ENCODE measurements around the gene ZNF282. TPM values are rescaled to one million over a fixed set of nuclear protein-coding genes. Genes with fewer than 3 reads are reported as not detected.

Gene ZNF282
- total and polyA plus RNA-seq, 9 of the 15 experiments (the other 6 are each of a cell fraction or from before 2014, with no cell fraction given), result 0.76 to 58.6 (median 17.4) TPM

DNA sequence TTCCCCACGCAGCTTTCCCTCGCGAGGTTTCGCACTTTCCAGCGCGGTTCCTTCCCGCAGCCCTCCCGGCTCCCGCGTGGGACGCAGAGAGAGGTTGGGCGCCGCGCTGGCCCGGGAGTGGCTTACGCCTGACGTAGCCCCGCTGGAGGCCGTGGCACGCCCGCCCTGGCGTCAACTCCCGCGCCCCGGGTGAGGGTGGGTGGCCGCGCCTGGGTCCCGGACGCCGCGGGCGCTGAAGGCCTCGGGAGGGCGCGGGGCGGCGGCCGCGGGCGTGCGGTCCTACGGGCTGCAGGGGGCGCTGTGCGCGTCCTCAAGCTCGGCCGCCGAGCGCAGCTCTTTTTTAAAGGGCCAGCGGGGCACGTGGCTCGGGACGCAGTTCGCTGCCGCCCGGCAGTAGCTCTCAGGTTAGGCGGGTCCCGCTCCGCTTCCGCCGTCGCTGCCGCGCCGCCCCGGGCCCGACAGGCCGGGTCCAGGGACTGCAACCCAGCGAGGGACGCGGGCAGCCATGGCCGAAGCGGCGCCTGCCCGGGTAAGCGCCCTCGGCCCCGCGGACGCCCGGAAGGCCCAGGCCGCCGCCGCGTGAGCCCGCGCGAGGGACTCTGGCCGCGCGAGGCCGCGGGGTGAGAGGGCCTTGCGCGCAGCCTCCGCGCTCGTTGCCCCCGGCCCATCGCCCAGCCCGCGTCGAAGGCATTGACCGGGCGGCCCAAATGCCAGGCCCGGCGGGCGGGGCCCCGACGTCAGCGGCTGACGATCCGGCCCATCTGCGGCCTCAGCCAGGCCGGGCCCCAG, 66.7 kb downstream of the ZNF282 start, which contains the start of gene ZNF783 (continued):
- TF ChIP-seq, protein P1, sequence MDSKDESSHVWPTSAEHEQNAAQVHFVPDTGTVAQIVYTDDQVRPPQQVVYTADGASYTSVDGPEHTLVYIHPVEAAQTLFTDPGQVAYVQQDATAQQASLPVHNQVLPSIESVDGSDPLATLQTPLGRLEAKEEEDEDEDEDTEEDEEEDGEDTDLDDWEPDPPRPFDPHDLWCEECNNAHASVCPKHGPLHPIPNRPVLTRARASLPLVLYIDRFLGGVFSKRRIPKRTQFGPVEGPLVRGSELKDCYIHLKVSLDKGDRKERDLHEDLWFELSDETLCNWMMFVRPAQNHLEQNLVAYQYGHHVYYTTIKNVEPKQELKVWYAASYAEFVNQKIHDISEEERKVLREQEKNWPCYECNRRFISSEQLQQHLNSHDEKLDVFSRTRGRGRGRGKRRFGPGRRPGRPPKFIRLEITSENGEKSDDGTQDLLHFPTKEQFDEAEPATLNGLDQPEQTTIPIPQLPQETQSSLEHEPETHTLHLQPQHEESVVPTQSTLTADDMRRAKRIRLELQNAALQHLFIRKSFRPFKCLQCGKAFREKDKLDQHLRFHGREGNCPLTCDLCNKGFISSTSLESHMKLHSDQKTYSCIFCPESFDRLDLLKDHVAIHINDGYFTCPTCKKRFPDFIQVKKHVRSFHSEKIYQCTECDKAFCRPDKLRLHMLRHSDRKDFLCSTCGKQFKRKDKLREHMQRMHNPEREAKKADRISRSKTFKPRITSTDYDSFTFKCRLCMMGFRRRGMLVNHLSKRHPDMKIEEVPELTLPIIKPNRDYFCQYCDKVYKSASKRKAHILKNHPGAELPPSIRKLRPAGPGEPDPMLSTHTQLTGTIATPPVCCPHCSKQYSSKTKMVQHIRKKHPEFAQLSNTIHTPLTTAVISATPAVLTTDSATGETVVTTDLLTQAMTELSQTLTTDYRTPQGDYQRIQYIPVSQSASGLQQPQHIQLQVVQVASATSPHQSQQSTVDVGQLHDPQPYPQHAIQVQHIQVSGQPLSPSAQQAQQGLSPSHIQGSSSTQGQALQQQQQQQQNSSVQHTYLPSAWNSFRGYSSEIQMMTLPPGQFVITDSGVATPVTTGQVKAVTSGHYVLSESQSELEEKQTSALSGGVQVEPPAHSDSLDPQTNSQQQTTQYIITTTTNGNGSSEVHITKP (IDR thresholded peaks at IDR 0.05; ENCODE audit: partially characterized antibody), result no peak
- TF ChIP-seq NFIX (CRISPR knock-in tag; IDR thresholded peaks at IDR 0.05; ENCODE audit: low read depth) (no peak), SP1 (CRISPR knock-in tag; IDR thresholded peaks at IDR 0.05) (no peak), CCNT2 (IDR thresholded peaks at IDR 0.05; ENCODE audit: borderline replicate concordance, extremely low read depth, insufficient read length, low read depth, low read length) (peak; percentile 14), CBFA2T2 (conservative IDR thresholded peaks at IDR 0.05) (no peak), PML (IDR thresholded peaks at IDR 0.05; ENCODE audit: low read length) (no peak), ZNF586 (CRISPR knock-in tag; conservative IDR thresholded peaks at IDR 0.05) (no peak), MYBL2 (IDR thresholded peaks at IDR 0.05; ENCODE audit: low read depth) (no peak), MYBL2 (CRISPR knock-in tag; IDR thresholded peaks at IDR 0.05; ENCODE audit: borderline replicate concordance) (no peak), PRMT5 (CRISPR knock-in tag; IDR thresholded peaks at IDR 0.05) (no peak), HDAC2 (IDR thresholded peaks at IDR 0.05) (no peak), DMBX1 (CRISPR knock-in tag; IDR thresholded peaks at IDR 0.05; ENCODE audit: borderline replicate concordance) (no peak), TAF9B (IDR thresholded peaks at IDR 0.05; ENCODE audit: partially characterized antibody) (no peak)
- TF ChIP-seq, protein P2, sequence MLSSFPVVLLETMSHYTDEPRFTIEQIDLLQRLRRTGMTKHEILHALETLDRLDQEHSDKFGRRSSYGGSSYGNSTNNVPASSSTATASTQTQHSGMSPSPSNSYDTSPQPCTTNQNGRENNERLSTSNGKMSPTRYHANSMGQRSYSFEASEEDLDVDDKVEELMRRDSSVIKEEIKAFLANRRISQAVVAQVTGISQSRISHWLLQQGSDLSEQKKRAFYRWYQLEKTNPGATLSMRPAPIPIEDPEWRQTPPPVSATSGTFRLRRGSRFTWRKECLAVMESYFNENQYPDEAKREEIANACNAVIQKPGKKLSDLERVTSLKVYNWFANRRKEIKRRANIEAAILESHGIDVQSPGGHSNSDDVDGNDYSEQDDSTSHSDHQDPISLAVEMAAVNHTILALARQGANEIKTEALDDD (IDR thresholded peaks at IDR 0.05), result no peak
- TF ChIP-seq, protein P3, sequence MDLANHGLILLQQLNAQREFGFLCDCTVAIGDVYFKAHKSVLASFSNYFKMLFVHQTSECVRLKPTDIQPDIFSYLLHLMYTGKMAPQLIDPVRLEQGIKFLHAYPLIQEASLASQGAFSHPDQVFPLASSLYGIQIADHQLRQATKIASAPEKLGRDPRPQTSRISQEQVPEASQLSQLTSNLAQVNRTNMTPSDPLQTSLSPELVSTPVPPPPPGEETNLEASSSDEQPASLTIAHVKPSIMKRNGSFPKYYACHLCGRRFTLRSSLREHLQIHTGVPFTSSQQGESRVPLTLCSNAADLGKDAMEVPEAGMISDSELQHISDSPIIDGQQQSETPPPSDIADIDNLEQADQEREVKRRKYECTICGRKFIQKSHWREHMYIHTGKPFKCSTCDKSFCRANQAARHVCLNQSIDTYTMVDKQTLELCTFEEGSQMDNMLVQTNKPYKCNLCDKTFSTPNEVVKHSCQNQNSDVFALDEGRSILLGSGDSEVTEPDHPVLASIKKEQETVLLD (IDR thresholded peaks at IDR 0.05), result no peak
- TF ChIP-seq, protein P4, sequence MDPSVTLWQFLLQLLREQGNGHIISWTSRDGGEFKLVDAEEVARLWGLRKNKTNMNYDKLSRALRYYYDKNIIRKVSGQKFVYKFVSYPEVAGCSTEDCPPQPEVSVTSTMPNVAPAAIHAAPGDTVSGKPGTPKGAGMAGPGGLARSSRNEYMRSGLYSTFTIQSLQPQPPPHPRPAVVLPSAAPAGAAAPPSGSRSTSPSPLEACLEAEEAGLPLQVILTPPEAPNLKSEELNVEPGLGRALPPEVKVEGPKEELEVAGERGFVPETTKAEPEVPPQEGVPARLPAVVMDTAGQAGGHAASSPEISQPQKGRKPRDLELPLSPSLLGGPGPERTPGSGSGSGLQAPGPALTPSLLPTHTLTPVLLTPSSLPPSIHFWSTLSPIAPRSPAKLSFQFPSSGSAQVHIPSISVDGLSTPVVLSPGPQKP (CRISPR knock-in tag; IDR thresholded peaks at IDR 0.05), result no peak; the same call in 1 of the 2 replicates
- TF ChIP-seq, protein P5, sequence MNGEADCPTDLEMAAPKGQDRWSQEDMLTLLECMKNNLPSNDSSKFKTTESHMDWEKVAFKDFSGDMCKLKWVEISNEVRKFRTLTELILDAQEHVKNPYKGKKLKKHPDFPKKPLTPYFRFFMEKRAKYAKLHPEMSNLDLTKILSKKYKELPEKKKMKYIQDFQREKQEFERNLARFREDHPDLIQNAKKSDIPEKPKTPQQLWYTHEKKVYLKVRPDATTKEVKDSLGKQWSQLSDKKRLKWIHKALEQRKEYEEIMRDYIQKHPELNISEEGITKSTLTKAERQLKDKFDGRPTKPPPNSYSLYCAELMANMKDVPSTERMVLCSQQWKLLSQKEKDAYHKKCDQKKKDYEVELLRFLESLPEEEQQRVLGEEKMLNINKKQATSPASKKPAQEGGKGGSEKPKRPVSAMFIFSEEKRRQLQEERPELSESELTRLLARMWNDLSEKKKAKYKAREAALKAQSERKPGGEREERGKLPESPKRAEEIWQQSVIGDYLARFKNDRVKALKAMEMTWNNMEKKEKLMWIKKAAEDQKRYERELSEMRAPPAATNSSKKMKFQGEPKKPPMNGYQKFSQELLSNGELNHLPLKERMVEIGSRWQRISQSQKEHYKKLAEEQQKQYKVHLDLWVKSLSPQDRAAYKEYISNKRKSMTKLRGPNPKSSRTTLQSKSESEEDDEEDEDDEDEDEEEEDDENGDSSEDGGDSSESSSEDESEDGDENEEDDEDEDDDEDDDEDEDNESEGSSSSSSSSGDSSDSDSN (IDR thresholded peaks at IDR 0.05; ENCODE audit: borderline replicate concordance in 1 of 2, low read depth in 2 of 2, low read length in 2 of 2), result 0 out of 4 replicates have a peak, but pooled peaks have one; percentile 30 to 42
